KMS-11 (cell line): Measurements from ENCODE around the gene NPEPL1.
"Not testable (repeated sequence)": the region's sequence is repeated elsewhere in the genome, so short reads cannot be mapped to it uniquely, and the experiment has no call there.

Experiments
- H2AFZ ChIP-seq: fragments of 200-600 bp; sonication (generic); 2 replicates; pipeline ENCODE4 v1.6.1; 2016; ENCODE audit warnings: antibody characterized with exemption, mixed run types, low read depth
- H3K27ac ChIP-seq: fragments of 200-600 bp; sonication (generic); 2 replicates; pipeline ENCODE4 v1.6.1; 2016; ENCODE audit warnings: mild to moderate bottlenecking, mixed run types
- H3K27me3 ChIP-seq: fragments of 200-600 bp; sonication (generic); 2 replicates; pipeline ENCODE4 v1.6.1; 2017; ENCODE audit warnings: mild to moderate bottlenecking, low read depth, mixed run types, moderate library complexity; ENCODE audit not compliant: insufficient read depth
- H3K36me3 ChIP-seq: fragments of 200-600 bp; sonication (generic); 2 replicates; pipeline ENCODE4 v1.6.1; 2017; ENCODE audit warnings: mild to moderate bottlenecking, mixed run types; ENCODE audit not compliant: insufficient read depth
- H3K4me1 ChIP-seq: fragments of 200-600 bp; sonication (generic); 2 replicates; pipeline ENCODE4 v1.6.1; 2016; ENCODE audit warnings: mild to moderate bottlenecking, low read depth, mixed run types; ENCODE audit not compliant: poor library complexity, severe bottlenecking
- H3K4me2 ChIP-seq: fragments of 200-600 bp; sonication (generic); 2 replicates; pipeline ENCODE4 v1.7.0; 2016; ENCODE audit warnings: mild to moderate bottlenecking, mixed run types
- H3K4me3 ChIP-seq: fragments of 200-600 bp; sonication (generic); IDR thresholded peaks from 2 replicates; pipeline ENCODE4 v1.6.1; 2017; ENCODE audit warnings: low read depth, low read length, mixed read lengths; ENCODE audit not compliant: insufficient read depth
- H3K79me2 ChIP-seq: fragments of 200-600 bp; sonication (generic); 2 replicates; pipeline ENCODE4 v1.6.1; 2016; ENCODE audit warnings: low read depth, mixed run types; ENCODE audit not compliant: insufficient read depth
- H3K9ac ChIP-seq: fragments of 200-600 bp; sonication (generic); 2 replicates; pipeline ENCODE4 v1.6.1; 2016; ENCODE audit warnings: mild to moderate bottlenecking, mixed run types
- H4K20me1 ChIP-seq: fragments of 200-600 bp; sonication (generic); 2 replicates; pipeline ENCODE4 v1.6.1; 2016; ENCODE audit warnings: mild to moderate bottlenecking, mixed run types; ENCODE audit not compliant: insufficient read depth
- CTCF ChIP-seq: fragments of 200-600 bp; sonication (generic); conservative IDR thresholded peaks from 2 replicates; pipeline ENCODE4 v1.6.1; 2017; ENCODE audit warnings: low read depth, mild to moderate bottlenecking, antibody characterized with exemption, low read length, moderate library complexity, mixed read lengths

The NPEPL1 gene

GRCh38 chr20:58721951-58722778 lies 29.6 kb downstream of the NPEPL1 start:
- H3K4me2 ChIP-seq: no peak overlapping the region
- no peaks in the 10 kb centered on the region for H3K4me1 ChIP-seq
- H4K20me1 ChIP-seq: no peaks in the 10 kb centered on the region
- no peak overlapping the region for H3K27ac ChIP-seq
- H2AFZ ChIP-seq: no peak overlapping the region
- no peaks in the 10 kb centered on the region for H3K36me3 ChIP-seq
- no peaks in the 10 kb centered on the region for H3K79me2 ChIP-seq
- H3K9ac ChIP-seq: no peak overlapping the region
- TF ChIP-seq CTCF: no peak
- H3K4me3 ChIP-seq: no peak overlapping the region
- no peaks in the 10 kb centered on the region; the same call in 1 of the 2 replicates for H3K27me3 ChIP-seq

GRCh38 chr20:58722877-58723627 lies 30.5 kb downstream of the NPEPL1 start:
- no peak for TF ChIP-seq CTCF
- Histone ChIP-seq H3K9ac (no peak overlapping the region), H3K4me1 (no peaks in the 10 kb centered on the region), H3K4me2 (no peak overlapping the region), H2AFZ (no peak overlapping the region), H3K27me3 (no peaks in the 10 kb centered on the region; the same call in 1 of the 2 replicates), H4K20me1 (no peaks in the 10 kb centered on the region), H3K79me2 (no peaks in the 10 kb centered on the region), H3K36me3 (no peaks in the 10 kb centered on the region), H3K4me3 (no peak overlapping the region), H3K27ac (no peak overlapping the region)

GRCh38 chr20:58723628-58723984 lies 31.0 kb downstream of the NPEPL1 start:
- no peak overlapping the region for H3K4me2 ChIP-seq
- no peaks in the 10 kb centered on the region for H3K4me1 ChIP-seq
- no peaks in the 10 kb centered on the region for H4K20me1 ChIP-seq
- no peak overlapping the region for H3K9ac ChIP-seq
- H3K79me2 ChIP-seq: no peaks in the 10 kb centered on the region
- H2AFZ ChIP-seq: no peak overlapping the region
- no peak overlapping the region for H3K27ac ChIP-seq
- no peak for TF ChIP-seq CTCF
- H3K4me3 ChIP-seq: no peak overlapping the region
- H3K36me3 ChIP-seq: no peaks in the 10 kb centered on the region
- no peaks in the 10 kb centered on the region; the same call in 1 of the 2 replicates for H3K27me3 ChIP-seq

GRCh38 chr20:58726156-58726555 lies 33.6 kb downstream of the NPEPL1 start:
- H3K4me1 ChIP-seq, H2AFZ ChIP-seq, H4K20me1 ChIP-seq, H3K27me3 ChIP-seq, H3K79me2 ChIP-seq, H3K9ac ChIP-seq, H3K27ac ChIP-seq, H3K36me3 ChIP-seq, H3K4me3 ChIP-seq, H3K4me2 ChIP-seq: not testable (repeated sequence)

GRCh38 chr20:58731192-58731591 lies 38.6 kb downstream of the NPEPL1 start:
- no peak overlapping the region for H2AFZ ChIP-seq
- no peak overlapping the region for H3K9ac ChIP-seq
- H3K79me2 ChIP-seq: no peaks in the 10 kb centered on the region
- H3K27me3 ChIP-seq: no peaks in the 10 kb centered on the region
- no peak for TF ChIP-seq CTCF
- no peaks in the 10 kb centered on the region for H3K4me1 ChIP-seq
- no peak overlapping the region for H3K4me3 ChIP-seq
- no peaks in the 10 kb centered on the region for H4K20me1 ChIP-seq
- no peak overlapping the region for H3K27ac ChIP-seq
- no peak overlapping the region for H3K4me2 ChIP-seq
- no peaks in the 10 kb centered on the region for H3K36me3 ChIP-seq
